Glutamatergic neuron (in vitro differentiated cells): ENCODE data around the gene FYCO1. TPM values are rescaled to one million over a fixed set of nuclear protein-coding genes. Genes with fewer than 3 reads are reported as not detected.

Experiments
- DNase-seq: peaks from one replicate; pipeline ENCODE4 v3.0.0; 2022
- H3K27ac Mint-ChIP-seq: one replicate; pipeline ENCODE4 v1.8.0; 2020; ENCODE audit warnings: mild to moderate bottlenecking, mixed read lengths, inconsistent platforms; ENCODE audit not compliant: unreplicated experiment
- H3K27me3 Mint-ChIP-seq: one replicate; pipeline ENCODE4 v1.8.0; 2020; ENCODE audit warnings: mild to moderate bottlenecking, moderate library complexity, mixed read lengths, inconsistent platforms; ENCODE audit not compliant: unreplicated experiment
- H3K36me3 Mint-ChIP-seq: one replicate; pipeline ENCODE4 v1.8.0; 2020; ENCODE audit warnings: mild to moderate bottlenecking, mixed read lengths, inconsistent platforms; ENCODE audit not compliant: unreplicated experiment
- H3K4me1 Mint-ChIP-seq: one replicate; pipeline ENCODE4 v1.8.0; 2020; ENCODE audit warnings: mild to moderate bottlenecking, low read depth, mixed read lengths, inconsistent platforms; ENCODE audit not compliant: unreplicated experiment
- H3K4me3 Mint-ChIP-seq: one replicate; pipeline ENCODE4 v1.8.0; 2020; ENCODE audit warnings: mild to moderate bottlenecking, mixed read lengths, inconsistent platforms; ENCODE audit not compliant: unreplicated experiment
- H3K9me3 Mint-ChIP-seq: one replicate; pipeline ENCODE4 v1.8.0; 2020; ENCODE audit warnings: mild to moderate bottlenecking, moderate library complexity, mixed read lengths, inconsistent platforms; ENCODE audit not compliant: unreplicated experiment
- total RNA-seq: library from RNA; stranded (reverse); fragmentation: NEBNext Ultra II Directional; extraction: Animal tissue kit (Norgen Biotek cat#: 25700); gene quantifications from one replicate; pipeline ENCODE4 v1.2.1, GENCODE V29; 2021; ENCODE audit not compliant: unreplicated experiment
- TF ChIP-seq, protein P1 (sequence below): fragments of 200-600 bp; sonication (generic); IDR thresholded peaks from one replicate; pipeline ENCODE4 v1.5.0; 2021; ENCODE audit not compliant: partially characterized antibody, unreplicated experiment

Gene FYCO1
- total RNA-seq, 1 donor from 2014 or later, result 3.8 TPM

DNA sequence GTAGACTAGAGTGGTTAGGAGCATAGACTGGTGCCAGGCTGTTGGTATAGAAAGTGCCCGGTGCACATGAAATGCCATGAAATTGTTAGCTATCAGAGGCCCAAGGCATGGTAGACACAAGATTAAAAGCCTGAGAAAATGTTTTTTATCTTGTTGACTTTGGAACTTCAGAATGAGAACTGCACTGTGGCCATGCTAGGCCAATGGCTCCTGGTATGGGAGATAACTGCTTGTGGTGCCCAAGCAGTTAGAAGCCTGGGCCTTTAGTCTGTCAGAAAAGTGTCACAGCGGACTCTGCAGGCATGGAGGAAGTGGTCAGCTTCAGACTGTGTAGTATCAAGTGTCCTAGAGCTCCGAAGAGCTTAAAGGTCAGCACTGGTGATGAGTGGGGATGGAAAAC is 11.9 kb downstream of the FYCO1 start:
- peaks cover 1% of the 10 kb centered on the region for H3K27me3 Mint-ChIP-seq
- no peaks in the 10 kb centered on the region for H3K9me3 Mint-ChIP-seq
- H3K4me3 Mint-ChIP-seq, result no peak overlapping the region
- H3K36me3 Mint-ChIP-seq, result no peaks in the 10 kb centered on the region
- no peak for DNase-seq
- TF ChIP-seq, protein P1, sequence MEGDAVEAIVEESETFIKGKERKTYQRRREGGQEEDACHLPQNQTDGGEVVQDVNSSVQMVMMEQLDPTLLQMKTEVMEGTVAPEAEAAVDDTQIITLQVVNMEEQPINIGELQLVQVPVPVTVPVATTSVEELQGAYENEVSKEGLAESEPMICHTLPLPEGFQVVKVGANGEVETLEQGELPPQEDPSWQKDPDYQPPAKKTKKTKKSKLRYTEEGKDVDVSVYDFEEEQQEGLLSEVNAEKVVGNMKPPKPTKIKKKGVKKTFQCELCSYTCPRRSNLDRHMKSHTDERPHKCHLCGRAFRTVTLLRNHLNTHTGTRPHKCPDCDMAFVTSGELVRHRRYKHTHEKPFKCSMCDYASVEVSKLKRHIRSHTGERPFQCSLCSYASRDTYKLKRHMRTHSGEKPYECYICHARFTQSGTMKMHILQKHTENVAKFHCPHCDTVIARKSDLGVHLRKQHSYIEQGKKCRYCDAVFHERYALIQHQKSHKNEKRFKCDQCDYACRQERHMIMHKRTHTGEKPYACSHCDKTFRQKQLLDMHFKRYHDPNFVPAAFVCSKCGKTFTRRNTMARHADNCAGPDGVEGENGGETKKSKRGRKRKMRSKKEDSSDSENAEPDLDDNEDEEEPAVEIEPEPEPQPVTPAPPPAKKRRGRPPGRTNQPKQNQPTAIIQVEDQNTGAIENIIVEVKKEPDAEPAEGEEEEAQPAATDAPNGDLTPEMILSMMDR, result no peak
- H3K27ac Mint-ChIP-seq, result no peak overlapping the region
- H3K4me1 Mint-ChIP-seq, result peaks cover 1% of the 10 kb centered on the region

DNA sequence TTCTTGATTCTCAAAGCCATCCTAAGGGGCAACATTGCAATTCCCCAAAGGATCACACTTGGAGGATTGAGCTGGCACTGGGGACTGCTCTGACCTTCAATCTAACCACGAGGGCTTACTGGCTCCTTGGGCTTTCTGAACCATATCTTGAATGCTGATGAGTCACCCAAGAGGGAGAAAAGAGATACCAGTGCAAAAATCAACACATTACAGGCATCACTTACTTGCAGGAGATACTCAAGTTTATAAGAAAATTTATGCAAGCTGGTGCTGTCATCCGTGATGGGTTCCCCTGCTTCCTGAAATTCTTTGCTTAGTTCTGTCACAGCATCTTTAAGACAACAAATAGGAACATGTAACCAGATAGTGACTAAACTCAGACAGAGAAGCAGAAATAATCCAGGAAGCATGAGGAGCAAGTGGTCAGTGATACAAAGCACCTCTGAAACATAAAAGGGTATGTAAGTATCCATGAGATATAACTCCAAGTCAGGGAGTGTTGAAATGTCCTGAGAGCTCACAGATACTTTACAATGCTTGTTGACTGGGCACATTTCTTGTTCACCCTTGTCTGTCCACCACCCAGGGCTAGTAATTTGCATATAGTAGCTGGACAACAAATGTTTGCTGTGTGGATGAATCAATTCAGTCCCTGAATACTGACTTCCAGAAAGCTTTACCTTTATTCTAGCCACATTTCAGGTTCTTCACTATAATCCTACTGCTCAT is 14.1 kb downstream of the FYCO1 start:
- TF ChIP-seq, protein P1, result no peak
- Mint-ChIP-seq H3K27ac (no peak overlapping the region), H3K4me3 (no peak overlapping the region), H3K36me3 (no peaks in the 10 kb centered on the region), H3K27me3 (peaks cover 3% of the 10 kb centered on the region), H3K9me3 (no peaks in the 10 kb centered on the region), H3K4me1 (no peaks in the 10 kb centered on the region)
- no peak for DNase-seq

DNA sequence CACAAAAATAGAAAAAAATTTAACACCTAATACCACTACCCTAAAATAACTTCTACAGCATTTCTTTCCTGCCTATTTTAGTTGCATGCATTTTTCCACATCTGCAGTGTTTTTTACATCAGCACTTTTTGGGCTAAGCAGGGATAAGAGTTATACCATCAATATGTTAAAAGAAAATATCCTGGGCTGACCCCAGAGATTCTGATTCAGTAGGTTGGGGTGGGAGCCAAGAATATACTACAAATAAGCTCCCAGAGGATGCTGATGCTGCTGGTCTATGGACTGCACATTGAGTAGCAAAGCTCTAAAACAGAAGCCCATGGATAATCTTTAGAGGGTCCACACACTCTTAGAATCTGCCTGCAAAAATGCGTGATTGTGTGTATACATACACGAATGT is 14.8 kb downstream of the FYCO1 start:
- TF ChIP-seq, protein P1, result no peak
- peaks cover 5% of the 10 kb centered on the region for H3K27me3 Mint-ChIP-seq

DNA sequence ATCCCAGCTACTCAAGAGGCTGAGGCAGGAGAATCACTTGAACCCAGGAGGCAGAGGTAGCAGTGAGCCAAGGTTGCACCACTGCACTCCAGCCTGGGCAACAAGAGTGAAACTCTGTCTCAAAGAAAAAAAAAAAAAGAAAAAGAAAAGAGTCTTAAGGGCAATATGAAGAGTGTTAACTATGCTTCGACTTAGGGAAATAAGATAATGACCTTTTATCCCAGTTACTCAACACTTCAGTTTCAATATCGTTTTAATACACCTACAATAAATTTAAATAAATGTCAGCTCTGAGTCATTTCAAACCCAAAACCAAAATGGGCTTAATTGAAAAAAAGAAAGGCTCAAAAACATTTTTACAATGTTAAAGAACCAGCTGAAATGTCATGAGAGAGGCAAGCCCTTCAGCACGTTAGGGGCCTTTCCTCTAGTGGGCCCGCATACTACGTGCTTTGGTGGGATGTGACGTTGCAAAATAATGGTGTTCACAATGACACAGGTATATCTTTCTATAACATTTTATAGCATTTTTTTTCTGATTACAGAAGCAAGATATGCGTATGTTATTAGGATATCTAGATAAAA is 15.3 kb downstream of the FYCO1 start:
- peaks cover 5% of the 10 kb centered on the region for H3K27me3 Mint-ChIP-seq

More for the DNA sequence above, 14.8 kb downstream of the FYCO1 start:
- Mint-ChIP-seq H3K4me1 (no peaks in the 10 kb centered on the region), H3K27ac (no peak overlapping the region), H3K36me3 (no peaks in the 10 kb centered on the region), H3K4me3 (no peak overlapping the region), H3K9me3 (no peaks in the 10 kb centered on the region)
- DNase-seq, result no peak

DNA sequence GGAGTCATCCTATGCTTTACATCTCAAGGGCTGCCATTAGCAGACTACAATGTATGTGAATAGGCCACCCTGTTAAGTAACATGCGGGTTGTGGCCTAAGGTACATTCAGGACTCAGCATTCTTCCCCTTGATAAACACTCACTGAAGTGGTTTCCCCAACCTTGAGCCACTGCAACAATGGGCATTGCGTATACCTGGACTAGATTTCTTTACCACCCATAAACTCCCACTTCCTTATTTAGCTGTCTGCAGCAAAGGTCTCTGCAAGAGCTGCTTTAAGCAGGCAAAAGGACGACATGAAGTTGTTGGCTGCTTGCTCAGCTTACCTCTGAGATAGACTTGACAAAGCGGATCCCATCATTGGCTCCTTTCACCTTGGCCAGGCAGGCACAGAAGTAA is 16.2 kb downstream of the FYCO1 start:
- Mint-ChIP-seq H3K4me1 (no peaks in the 10 kb centered on the region), H3K4me3 (no peak overlapping the region), H3K36me3 (no peaks in the 10 kb centered on the region), H3K27me3 (peaks cover 5% of the 10 kb centered on the region), H3K27ac (no peak overlapping the region), H3K9me3 (no peaks in the 10 kb centered on the region)
- TF ChIP-seq, protein P1, result no peak
- no peak for DNase-seq

More for the DNA sequence above, 15.3 kb downstream of the FYCO1 start:
- Mint-ChIP-seq H3K36me3 (no peaks in the 10 kb centered on the region), H3K27ac (no peak overlapping the region), H3K4me3 (no peak overlapping the region), H3K9me3 (no peaks in the 10 kb centered on the region), H3K4me1 (no peaks in the 10 kb centered on the region)
- DNase-seq, result no peak
- TF ChIP-seq, protein P1, result no peak
